ENCODE results near the gene MIF.

- TF ChIP-seq ZNF384 (IDR thresholded peaks at IDR 0.05) (no peak), SUZ12 (IDR thresholded peaks at IDR 0.05) (no peak), FOXA1 (IDR thresholded peaks at IDR 0.05) (no peak), TARDBP (IDR thresholded peaks at IDR 0.05) (no peak), PKNOX1 (IDR thresholded peaks at IDR 0.05) (no peak), CTBP1 (IDR thresholded peaks at IDR 0.05; ENCODE audit: borderline replicate concordance) (no peak), SP1 (IDR thresholded peaks at IDR 0.05) (no peak), ELF4 (IDR thresholded peaks at IDR 0.05) (no peak), FOXK2 (IDR thresholded peaks at IDR 0.05) (no peak), FOXM1 (IDR thresholded peaks at IDR 0.05; ENCODE audit: borderline replicate concordance) (no peak), ARNT (IDR thresholded peaks at IDR 0.05) (no peak), BHLHE40 (IDR thresholded peaks at IDR 0.05; ENCODE audit: borderline replicate concordance) (no peak), HDGF (IDR thresholded peaks at IDR 0.05; ENCODE audit: borderline replicate concordance) (no peak), NFRKB (IDR thresholded peaks at IDR 0.05) (no peak)
Observed at GRCh38 chr22:23898006-23898974, 4.1 kb downstream of the MIF start.
